ENCODE data around the gene SCD5. TPM values are rescaled to one million over a fixed set of nuclear protein-coding genes. Genes with fewer than 3 reads are reported as not detected.

SCD5 gene
- total RNA-seq, 1 donor from 2014 or later = 17.9 TPM

GRCh38 chr4:82755650-82756049 is 42.9 kb downstream of the SCD5 start:
- DNase-seq (ENCODE audit: low read depth) = no peak
- TF ChIP-seq CTCF (IDR thresholded peaks at IDR 0.05; ENCODE audit: insufficient read depth, low read length, poor library complexity, severe bottlenecking) = no peak
- Histone ChIP-seq H3K27me3 (ENCODE audit: control insufficient read depth, insufficient read depth, low read length) (peaks cover 9% of the 10 kb centered on the region), H3K4me3 (ENCODE audit: low read depth, low read length) (no peak overlapping the region), H3K36me3 (ENCODE audit: control insufficient read depth, insufficient read depth, low read length) (no peaks in the 10 kb centered on the region)

- no peak for DNase-seq (ENCODE audit: low read depth)
- TF ChIP-seq CTCF (IDR thresholded peaks at IDR 0.05; ENCODE audit: insufficient read depth, low read length, poor library complexity, severe bottlenecking) = no peak
Measured at GRCh38 chr4:82754513-82755165, 44.0 kb downstream of the SCD5 start.

GRCh38 chr4:82753725-82754410 is 44.7 kb downstream of the SCD5 start:
- H3K27me3 ChIP-seq (ENCODE audit: control insufficient read depth, insufficient read depth, low read length) = peaks cover 4% of the 10 kb centered on the region
- no peak for DNase-seq (ENCODE audit: low read depth)
- TF ChIP-seq CTCF (IDR thresholded peaks at IDR 0.05; ENCODE audit: insufficient read depth, low read length, poor library complexity, severe bottlenecking) = no peak
- no peak overlapping the region for H3K4me3 ChIP-seq (ENCODE audit: low read depth, low read length)
- no peaks in the 10 kb centered on the region for H3K36me3 ChIP-seq (ENCODE audit: control insufficient read depth, insufficient read depth, low read length)

More at GRCh38 chr4:82754513-82755165, 44.0 kb downstream of the SCD5 start:
- Histone ChIP-seq H3K27me3 (ENCODE audit: control insufficient read depth, insufficient read depth, low read length) (peaks cover 9% of the 10 kb centered on the region), H3K36me3 (ENCODE audit: control insufficient read depth, insufficient read depth, low read length) (no peaks in the 10 kb centered on the region), H3K4me3 (ENCODE audit: low read depth, low read length) (no peak overlapping the region)

- TF ChIP-seq CTCF (IDR thresholded peaks at IDR 0.05; ENCODE audit: insufficient read depth, low read length, poor library complexity, severe bottlenecking) = no peak
- no peak for DNase-seq (ENCODE audit: low read depth)
Measured at GRCh38 chr4:82753238-82753637, 45.4 kb downstream of the SCD5 start.

GRCh38 chr4:82748810-82749470 is 49.7 kb downstream of the SCD5 start:
- no peak for DNase-seq (ENCODE audit: low read depth)

More at GRCh38 chr4:82753238-82753637, 45.4 kb downstream of the SCD5 start:
- Histone ChIP-seq H3K27me3 (ENCODE audit: control insufficient read depth, insufficient read depth, low read length) (no peaks in the 10 kb centered on the region), H3K36me3 (ENCODE audit: control insufficient read depth, insufficient read depth, low read length) (no peaks in the 10 kb centered on the region), H3K4me3 (ENCODE audit: low read depth, low read length) (no peak overlapping the region)

More at GRCh38 chr4:82748810-82749470, 49.7 kb downstream of the SCD5 start:
- Histone ChIP-seq H3K4me3 (ENCODE audit: low read depth, low read length) (no peak overlapping the region), H3K27me3 (ENCODE audit: control insufficient read depth, insufficient read depth, low read length) (no peaks in the 10 kb centered on the region), H3K36me3 (ENCODE audit: control insufficient read depth, insufficient read depth, low read length) (no peaks in the 10 kb centered on the region)
- no peak for TF ChIP-seq CTCF (IDR thresholded peaks at IDR 0.05; ENCODE audit: insufficient read depth, low read length, poor library complexity, severe bottlenecking)

Data from kidney epithelial cell (primary cell).